ENCODE data around the gene NUDT19. TPM values are rescaled to one million over a fixed set of nuclear protein-coding genes. Genes with fewer than 3 reads are reported as not detected.

NUDT19 gene
- total RNA-seq, 1 experiment from 2014 or later = 26.7 TPM

DNA sequence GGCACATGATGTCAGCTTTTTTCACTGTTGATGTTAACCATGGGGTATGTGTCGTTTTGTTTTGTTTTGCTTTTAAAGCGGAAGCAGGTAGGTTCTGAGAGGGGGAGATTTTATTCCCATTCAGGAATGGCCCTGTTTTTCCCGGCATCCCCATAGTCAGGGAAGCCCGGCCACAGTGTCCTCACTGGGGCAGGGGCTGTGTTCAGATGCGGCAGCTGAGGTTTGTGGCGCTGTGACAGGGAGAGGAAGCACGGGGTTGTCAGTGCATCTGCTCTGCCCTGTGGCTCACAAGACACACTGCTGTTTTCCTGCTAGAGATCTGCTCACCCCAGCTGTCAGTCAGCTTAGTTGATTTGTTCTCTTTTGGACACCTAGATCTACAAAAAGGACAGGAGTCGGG lies 44.3 kb upstream of the NUDT19 start:
- Histone ChIP-seq H3K79me2 (ENCODE audit: low read depth) (no peaks in the 10 kb centered on the region), H2AFZ (no peak overlapping the region), H3K27ac (no peak overlapping the region), H3K4me3 (no peak overlapping the region), H3K36me3 (ENCODE audit: low read depth) (peaks cover 6% of the 10 kb centered on the region; the same call in 1 of the 2 replicates), H4K20me1 (ENCODE audit: insufficient read depth) (no peaks in the 10 kb centered on the region), H3K27me3 (ENCODE audit: insufficient read depth, low read depth) (no peaks in the 10 kb centered on the region), H3F3A (ENCODE audit: insufficient read depth, low read depth) (no peaks in the 10 kb centered on the region), H3K9me3 (ENCODE audit: insufficient read depth, low read depth) (no peaks in the 10 kb centered on the region), H3K4me1 (replicated peaks; ENCODE audit: insufficient read depth) (no peaks in the 10 kb centered on the region), H3K9me2 (ENCODE audit: insufficient read depth) (no peaks in the 10 kb centered on the region), H3K4me2 (no peak overlapping the region)
- intact Hi-C loops (cut with micrococcal nuclease; ENCODE audit: unreplicated experiment) = no loop called here
- BruUV-seq (replicated peaks) = no TSS peak
- DNase-seq = no peak
- ChIA-PET POLR2A (ENCODE audit: unreplicated experiment) (no interaction called here), CTCF (no interaction called here)
- TF ChIP-seq, protein P1, sequence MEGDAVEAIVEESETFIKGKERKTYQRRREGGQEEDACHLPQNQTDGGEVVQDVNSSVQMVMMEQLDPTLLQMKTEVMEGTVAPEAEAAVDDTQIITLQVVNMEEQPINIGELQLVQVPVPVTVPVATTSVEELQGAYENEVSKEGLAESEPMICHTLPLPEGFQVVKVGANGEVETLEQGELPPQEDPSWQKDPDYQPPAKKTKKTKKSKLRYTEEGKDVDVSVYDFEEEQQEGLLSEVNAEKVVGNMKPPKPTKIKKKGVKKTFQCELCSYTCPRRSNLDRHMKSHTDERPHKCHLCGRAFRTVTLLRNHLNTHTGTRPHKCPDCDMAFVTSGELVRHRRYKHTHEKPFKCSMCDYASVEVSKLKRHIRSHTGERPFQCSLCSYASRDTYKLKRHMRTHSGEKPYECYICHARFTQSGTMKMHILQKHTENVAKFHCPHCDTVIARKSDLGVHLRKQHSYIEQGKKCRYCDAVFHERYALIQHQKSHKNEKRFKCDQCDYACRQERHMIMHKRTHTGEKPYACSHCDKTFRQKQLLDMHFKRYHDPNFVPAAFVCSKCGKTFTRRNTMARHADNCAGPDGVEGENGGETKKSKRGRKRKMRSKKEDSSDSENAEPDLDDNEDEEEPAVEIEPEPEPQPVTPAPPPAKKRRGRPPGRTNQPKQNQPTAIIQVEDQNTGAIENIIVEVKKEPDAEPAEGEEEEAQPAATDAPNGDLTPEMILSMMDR (conservative IDR thresholded peaks at IDR 0.05) = no peak
- TF ChIP-seq EZH2 (IDR thresholded peaks at IDR 0.05; ENCODE audit: low read depth) = no peak

DNA sequence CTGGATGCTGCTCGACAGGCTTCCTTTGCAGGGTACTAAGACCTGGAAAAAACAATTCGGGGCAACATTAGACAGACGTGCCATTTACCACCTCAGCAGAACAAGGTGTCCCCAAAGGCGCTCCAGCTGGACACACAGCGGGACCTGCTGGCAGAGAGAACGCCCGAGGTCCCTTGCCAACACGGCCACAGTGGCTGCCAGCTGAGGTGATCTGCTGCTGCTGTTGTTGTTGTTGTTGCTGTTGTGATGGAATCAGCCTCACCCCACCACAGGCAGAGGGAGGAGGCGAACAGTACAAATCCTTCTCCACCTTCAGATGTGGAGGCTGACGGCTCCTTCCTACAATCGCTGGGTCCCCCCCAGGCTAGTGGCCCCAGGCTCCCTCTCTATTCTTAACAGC lies 41.9 kb upstream of the NUDT19 start:
- no TSS peak for BruUV-seq (replicated peaks)
- H2AFZ ChIP-seq = no peak overlapping the region
- no peaks in the 10 kb centered on the region for H3K9me3 ChIP-seq (ENCODE audit: insufficient read depth, low read depth)
- H3K79me2 ChIP-seq (ENCODE audit: low read depth) = no peaks in the 10 kb centered on the region
- intact Hi-C loops (cut with micrococcal nuclease; ENCODE audit: unreplicated experiment) = no loop called here
- no peak for DNase-seq
- POLR2A ChIA-PET (ENCODE audit: unreplicated experiment) = no interaction called here
- TF ChIP-seq, protein P1 (conservative IDR thresholded peaks at IDR 0.05) = no peak
- TF ChIP-seq EZH2 (IDR thresholded peaks at IDR 0.05; ENCODE audit: low read depth) = no peak
- H3K4me2 ChIP-seq = no peak overlapping the region
- no peaks in the 10 kb centered on the region for H3F3A ChIP-seq (ENCODE audit: insufficient read depth, low read depth)
- CTCF ChIA-PET = no interaction called here
- no peaks in the 10 kb centered on the region for H4K20me1 ChIP-seq (ENCODE audit: insufficient read depth)
- no peaks in the 10 kb centered on the region for H3K4me1 ChIP-seq (replicated peaks; ENCODE audit: insufficient read depth)
- 0 out of 2 replicates have a peak, but pooled peaks cover 6% of the 10 kb centered on the region for H3K36me3 ChIP-seq (ENCODE audit: low read depth)
- H3K27me3 ChIP-seq (ENCODE audit: insufficient read depth, low read depth) = no peaks in the 10 kb centered on the region
- no peak overlapping the region for H3K27ac ChIP-seq
- H3K9me2 ChIP-seq (ENCODE audit: insufficient read depth) = no peaks in the 10 kb centered on the region
- H3K4me3 ChIP-seq = no peak overlapping the region

DNA sequence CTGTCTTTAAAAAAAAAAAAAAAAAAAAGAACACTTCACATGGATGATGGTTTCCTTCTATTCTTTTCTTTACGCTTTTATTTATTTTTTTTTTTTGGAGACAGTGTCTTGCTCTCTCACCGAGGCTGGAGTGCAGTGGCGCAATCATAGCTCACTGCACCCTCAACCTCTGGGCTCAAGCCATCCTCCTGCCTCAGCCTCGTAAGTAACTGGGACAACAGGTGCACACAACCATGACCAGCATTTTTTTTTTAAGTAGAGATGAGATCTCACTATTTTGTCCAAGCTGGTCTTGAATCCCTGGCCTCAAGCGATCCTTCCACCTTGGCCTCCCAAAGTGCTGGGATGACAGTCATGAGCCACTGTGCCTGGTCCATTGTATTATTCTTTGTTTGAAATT lies 41.0 kb upstream of the NUDT19 start:
- Histone ChIP-seq H3K27ac (no peak overlapping the region), H3F3A (ENCODE audit: insufficient read depth, low read depth) (no peaks in the 10 kb centered on the region), H3K27me3 (ENCODE audit: insufficient read depth, low read depth) (no peaks in the 10 kb centered on the region), H3K4me1 (replicated peaks; ENCODE audit: insufficient read depth) (no peaks in the 10 kb centered on the region), H2AFZ (no peak overlapping the region), H3K79me2 (ENCODE audit: low read depth) (no peaks in the 10 kb centered on the region), H3K4me3 (no peak overlapping the region), H3K9me3 (ENCODE audit: insufficient read depth, low read depth) (no peaks in the 10 kb centered on the region), H3K36me3 (ENCODE audit: low read depth) (0 out of 2 replicates have a peak, but pooled peaks cover 6% of the 10 kb centered on the region), H3K9me2 (ENCODE audit: insufficient read depth) (no peaks in the 10 kb centered on the region), H4K20me1 (ENCODE audit: insufficient read depth) (no peaks in the 10 kb centered on the region), H3K4me2 (no peak overlapping the region)
- no TSS peak for BruUV-seq (replicated peaks)
- ChIA-PET POLR2A (ENCODE audit: unreplicated experiment) (no interaction called here), CTCF (no interaction called here)
- DNase-seq = no peak
- intact Hi-C loops (cut with micrococcal nuclease; ENCODE audit: unreplicated experiment) = no loop called here
- TF ChIP-seq, protein P1 (conservative IDR thresholded peaks at IDR 0.05) = no peak
- TF ChIP-seq EZH2 (IDR thresholded peaks at IDR 0.05; ENCODE audit: low read depth) = no peak
